Measurements from ENCODE around the gene NAGK.

DNA sequence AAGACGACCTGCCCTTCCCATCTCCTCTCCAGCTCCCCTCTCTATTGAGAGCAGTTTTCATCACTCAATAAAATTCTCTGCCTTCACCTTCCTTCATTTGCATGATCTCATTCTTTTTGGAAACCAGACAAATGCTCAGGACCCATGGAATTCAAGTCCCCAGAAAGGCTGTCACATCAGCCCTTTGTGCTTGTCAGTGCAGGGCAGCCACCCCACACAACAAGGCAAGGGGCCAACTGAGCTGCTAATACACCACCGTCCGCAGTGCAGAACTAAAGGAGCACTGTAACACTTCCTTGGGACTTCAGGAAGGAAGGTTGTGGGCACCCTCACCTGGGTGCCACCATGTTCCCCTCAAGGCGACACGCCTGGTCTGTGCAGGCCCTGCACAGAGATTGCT, 35.4 kb downstream of the NAGK start:
- no peak for TF ChIP-seq EZH2phosphoT487 (IDR thresholded peaks at IDR 0.05; ENCODE audit: borderline replicate concordance, low read depth, low read length)
- TF ChIP-seq, protein P1, sequence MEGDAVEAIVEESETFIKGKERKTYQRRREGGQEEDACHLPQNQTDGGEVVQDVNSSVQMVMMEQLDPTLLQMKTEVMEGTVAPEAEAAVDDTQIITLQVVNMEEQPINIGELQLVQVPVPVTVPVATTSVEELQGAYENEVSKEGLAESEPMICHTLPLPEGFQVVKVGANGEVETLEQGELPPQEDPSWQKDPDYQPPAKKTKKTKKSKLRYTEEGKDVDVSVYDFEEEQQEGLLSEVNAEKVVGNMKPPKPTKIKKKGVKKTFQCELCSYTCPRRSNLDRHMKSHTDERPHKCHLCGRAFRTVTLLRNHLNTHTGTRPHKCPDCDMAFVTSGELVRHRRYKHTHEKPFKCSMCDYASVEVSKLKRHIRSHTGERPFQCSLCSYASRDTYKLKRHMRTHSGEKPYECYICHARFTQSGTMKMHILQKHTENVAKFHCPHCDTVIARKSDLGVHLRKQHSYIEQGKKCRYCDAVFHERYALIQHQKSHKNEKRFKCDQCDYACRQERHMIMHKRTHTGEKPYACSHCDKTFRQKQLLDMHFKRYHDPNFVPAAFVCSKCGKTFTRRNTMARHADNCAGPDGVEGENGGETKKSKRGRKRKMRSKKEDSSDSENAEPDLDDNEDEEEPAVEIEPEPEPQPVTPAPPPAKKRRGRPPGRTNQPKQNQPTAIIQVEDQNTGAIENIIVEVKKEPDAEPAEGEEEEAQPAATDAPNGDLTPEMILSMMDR (conservative IDR thresholded peaks at IDR 0.05; ENCODE audit: low read length): no peak

Data from OCI-LY7 (cell line).